Gastroesophageal sphincter (tissue), 4 donors: ENCODE results near the gene TCAIM. TPM values are rescaled to one million over a fixed set of nuclear protein-coding genes. Genes with fewer than 3 reads are reported as not detected.
"Not testable (repeated sequence)": the region's sequence is repeated elsewhere in the genome, so short reads cannot be mapped to it uniquely, and the experiment has no call there.

Experiments
- ATAC-seq: fragments of 150-250 bp; one replicate; pipeline ENCODE4 v1.9.1; 2016; ENCODE audit warnings: mild to moderate bottlenecking, moderate library complexity
- H3K27ac ChIP-seq, 4 donors: fragments of 200-600 bp; sonication (generic) in 3 of 4; 1 replicate in 3 of 4; 2 replicates in 1 of 4; pipeline ENCODE4 v1.5.1; 2016 to 2019
- H3K27me3 ChIP-seq: fragments of 200-600 bp; sonication (generic); one replicate; pipeline ENCODE4 v1.5.1; 2019
- H3K36me3 ChIP-seq, 2 donors: fragments of 200-600 bp; sonication (generic); one replicate each; pipeline ENCODE4 v1.5.1; 2019; ENCODE audit warnings: control low read depth in 1 of 2
- H3K4me1 ChIP-seq, 3 donors: fragments of 200-600 bp; sonication (generic); 1 replicate in 2 of 3; 2 replicates in 1 of 3; pipeline ENCODE4 v1.5.1; 2016 to 2019; ENCODE audit warnings: control low read depth in 2 of 3
- H3K4me3 ChIP-seq, 2 donors: fragments of 200-600 bp; sonication (generic); one replicate each; pipeline ENCODE4 v1.5.1; 2019; ENCODE audit warnings: mild to moderate bottlenecking in 1 of 2, moderate library complexity in 1 of 2
- H3K9me3 ChIP-seq, 3 donors: fragments of 200-600 bp; sonication (generic); one replicate each; pipeline ENCODE4 v1.5.1; 2017 to 2019; ENCODE audit warnings: control low read depth in 2 of 3
- EP300 ChIP-seq: sonication (generic); formaldehyde crosslinking; IDR thresholded peaks from one replicate; pipeline ENCODE4 v1.6.1; 2017; ENCODE audit warnings: antibody characterized with exemption, mild to moderate bottlenecking
- POLR2A ChIP-seq, 2 donors: fragments of 450-650 bp; IDR thresholded peaks; one replicate each; pipeline ENCODE4 v1.6.1; 2017; ENCODE audit warnings: antibody characterized with exemption in 2 of 2, mild to moderate bottlenecking in 2 of 2, moderate library complexity in 1 of 2
- POLR2AphosphoS5 ChIP-seq: sonication (generic); formaldehyde crosslinking; IDR thresholded peaks from one replicate; pipeline ENCODE4 v1.6.1; 2017; ENCODE audit warnings: antibody characterized with exemption
- whole genome bisulfite sequencing, 2 donors: methylation state at CpG; one replicate each; pipeline ENCODE4 v1.1.5; 2018; ENCODE audit warnings: low coverage in 1 of 2; 5-methylcytosine and 5-hydroxymethylcytosine counted together
- total RNA-seq, 4 donors: library from RNA; depleted of rRNA; stranded (reverse); fragments of >200 nt; gene quantifications; one replicate each; pipeline ENCODE4 v1.1.0, GENCODE V29; 2016
- TF ChIP-seq, protein P1 (sequence below), 4 experiments: fragments of 200-600 bp in 2 of 4; fragments of 450-650 bp in 2 of 4; sonication (generic) in 1 of 4; IDR thresholded peaks; one replicate each; pipeline ENCODE4 v1.5.1; 2017 to 2019; ENCODE audit warnings: antibody characterized with exemption in 4 of 4, mild to moderate bottlenecking in 2 of 4, moderate library complexity in 2 of 4

TCAIM gene
- total RNA-seq, 4 donors from 2014 or later, result 25.8 to 56.2 (median 45.9) TPM

DNA sequence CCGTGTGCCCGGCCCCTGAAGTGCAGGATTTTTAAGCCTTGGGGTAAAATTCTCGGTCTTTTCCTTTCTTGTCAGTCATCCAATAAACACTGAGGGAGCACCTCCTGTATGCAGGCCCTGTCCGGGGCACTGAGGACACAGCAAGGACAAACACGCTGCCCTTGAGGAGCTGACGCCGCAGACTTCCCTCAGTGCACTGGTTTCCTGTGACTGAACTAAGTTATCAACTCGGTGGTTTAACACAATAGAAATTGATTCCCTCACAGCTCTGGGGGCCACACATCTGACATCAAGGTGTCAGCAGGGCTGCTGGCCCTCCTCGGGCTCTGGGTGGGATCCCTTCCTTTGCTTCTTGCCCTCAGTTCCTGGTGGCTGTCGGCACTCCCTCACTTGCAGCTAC, 73.8 kb downstream of the TCAIM start:
- WGBS, 2 donors, result 74 to 80% methylated on average over 2 to 6 of the region's 10 CpGs
- H3K4me1 ChIP-seq, result no peaks in the 10 kb centered on the region
- H3K27ac ChIP-seq, result no peak overlapping the region
- no peak for ATAC-seq
- H3K9me3 ChIP-seq, result no peaks in the 10 kb centered on the region
- no peak overlapping the region for H3K4me3 ChIP-seq
- no peak for TF ChIP-seq EP300
- H3K27me3 ChIP-seq, result no peaks in the 10 kb centered on the region
- H3K36me3 ChIP-seq, result peaks cover 0 to 10% of the 10 kb centered on the region in 2 donors

DNA sequence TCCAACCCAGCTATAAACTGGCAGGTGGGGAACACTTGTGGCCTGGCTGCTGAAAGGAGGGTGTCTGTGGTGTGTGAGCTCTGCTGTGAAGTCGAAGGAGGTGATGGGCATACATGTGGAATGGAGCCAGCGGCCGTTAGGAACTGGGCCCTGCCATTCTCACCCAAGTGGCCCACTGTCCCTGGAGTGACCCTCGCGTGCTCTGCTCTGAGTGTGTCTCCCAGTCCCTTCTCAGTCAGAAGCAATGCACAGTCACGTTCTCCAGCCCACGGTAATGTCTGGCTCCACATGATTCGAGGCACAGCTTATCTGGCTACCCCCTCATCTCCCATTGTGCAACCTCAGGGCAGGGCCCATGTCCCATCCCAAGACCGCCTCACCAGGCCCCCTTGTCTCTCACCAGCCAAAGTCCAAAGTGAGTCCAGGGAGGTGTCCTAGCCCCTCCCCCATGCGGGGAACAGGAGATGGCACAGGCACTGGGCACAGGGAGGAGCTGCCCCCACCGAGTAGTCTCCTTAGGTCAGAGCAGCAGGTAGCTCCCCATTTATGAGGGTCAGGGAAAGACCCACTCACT, 76.0 kb downstream of the TCAIM start:
- H3K27me3 ChIP-seq, result no peaks in the 10 kb centered on the region
- H3K27ac ChIP-seq, result no peak overlapping the region
- no peak for TF ChIP-seq POLR2A (IDR thresholded peaks at IDR 0.05)
- TF ChIP-seq, protein P1, sequence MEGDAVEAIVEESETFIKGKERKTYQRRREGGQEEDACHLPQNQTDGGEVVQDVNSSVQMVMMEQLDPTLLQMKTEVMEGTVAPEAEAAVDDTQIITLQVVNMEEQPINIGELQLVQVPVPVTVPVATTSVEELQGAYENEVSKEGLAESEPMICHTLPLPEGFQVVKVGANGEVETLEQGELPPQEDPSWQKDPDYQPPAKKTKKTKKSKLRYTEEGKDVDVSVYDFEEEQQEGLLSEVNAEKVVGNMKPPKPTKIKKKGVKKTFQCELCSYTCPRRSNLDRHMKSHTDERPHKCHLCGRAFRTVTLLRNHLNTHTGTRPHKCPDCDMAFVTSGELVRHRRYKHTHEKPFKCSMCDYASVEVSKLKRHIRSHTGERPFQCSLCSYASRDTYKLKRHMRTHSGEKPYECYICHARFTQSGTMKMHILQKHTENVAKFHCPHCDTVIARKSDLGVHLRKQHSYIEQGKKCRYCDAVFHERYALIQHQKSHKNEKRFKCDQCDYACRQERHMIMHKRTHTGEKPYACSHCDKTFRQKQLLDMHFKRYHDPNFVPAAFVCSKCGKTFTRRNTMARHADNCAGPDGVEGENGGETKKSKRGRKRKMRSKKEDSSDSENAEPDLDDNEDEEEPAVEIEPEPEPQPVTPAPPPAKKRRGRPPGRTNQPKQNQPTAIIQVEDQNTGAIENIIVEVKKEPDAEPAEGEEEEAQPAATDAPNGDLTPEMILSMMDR (IDR thresholded peaks at IDR 0.05), result no peak
- TF ChIP-seq EP300, result no peak
- TF ChIP-seq POLR2AphosphoS5, result no peak
- H3K4me1 ChIP-seq, result no peaks in the 10 kb centered on the region
- WGBS, 2 donors, result no CpG with 5 or more reads among the region's 11 CpGs
- no peaks in the 10 kb centered on the region for H3K9me3 ChIP-seq
- H3K4me3 ChIP-seq, result no peak overlapping the region
- H3K36me3 ChIP-seq, result peaks cover 0 to 8% of the 10 kb centered on the region in 2 donors
- no peak for ATAC-seq

DNA sequence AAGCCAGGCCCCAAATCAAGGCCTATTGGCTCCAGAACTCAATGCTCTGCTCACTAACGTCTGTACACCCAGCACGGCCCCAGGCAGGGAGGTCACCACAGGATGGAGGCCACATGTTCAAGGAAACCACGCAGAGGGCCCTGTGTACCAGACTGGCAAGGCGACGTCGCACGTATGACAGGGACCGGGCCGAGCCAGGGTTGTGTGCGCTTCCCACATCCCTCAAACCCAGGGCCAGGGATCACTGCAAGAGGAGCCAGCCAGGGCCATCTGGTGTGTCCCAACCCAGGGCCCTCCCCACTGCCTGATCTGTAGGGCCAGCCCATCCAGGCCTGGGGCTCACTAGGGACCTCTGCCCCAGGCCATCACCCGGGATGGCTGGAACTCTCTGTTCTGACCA, 76.9 kb downstream of the TCAIM start:
- no peak for TF ChIP-seq POLR2A (IDR thresholded peaks at IDR 0.05)
- TF ChIP-seq, protein P1 (IDR thresholded peaks at IDR 0.05), result no peak
- TF ChIP-seq POLR2AphosphoS5, result no peak
- no peak for TF ChIP-seq EP300
- H3K9me3 ChIP-seq, result no peaks in the 10 kb centered on the region
- H3K4me1 ChIP-seq, result no peaks in the 10 kb centered on the region

DNA sequence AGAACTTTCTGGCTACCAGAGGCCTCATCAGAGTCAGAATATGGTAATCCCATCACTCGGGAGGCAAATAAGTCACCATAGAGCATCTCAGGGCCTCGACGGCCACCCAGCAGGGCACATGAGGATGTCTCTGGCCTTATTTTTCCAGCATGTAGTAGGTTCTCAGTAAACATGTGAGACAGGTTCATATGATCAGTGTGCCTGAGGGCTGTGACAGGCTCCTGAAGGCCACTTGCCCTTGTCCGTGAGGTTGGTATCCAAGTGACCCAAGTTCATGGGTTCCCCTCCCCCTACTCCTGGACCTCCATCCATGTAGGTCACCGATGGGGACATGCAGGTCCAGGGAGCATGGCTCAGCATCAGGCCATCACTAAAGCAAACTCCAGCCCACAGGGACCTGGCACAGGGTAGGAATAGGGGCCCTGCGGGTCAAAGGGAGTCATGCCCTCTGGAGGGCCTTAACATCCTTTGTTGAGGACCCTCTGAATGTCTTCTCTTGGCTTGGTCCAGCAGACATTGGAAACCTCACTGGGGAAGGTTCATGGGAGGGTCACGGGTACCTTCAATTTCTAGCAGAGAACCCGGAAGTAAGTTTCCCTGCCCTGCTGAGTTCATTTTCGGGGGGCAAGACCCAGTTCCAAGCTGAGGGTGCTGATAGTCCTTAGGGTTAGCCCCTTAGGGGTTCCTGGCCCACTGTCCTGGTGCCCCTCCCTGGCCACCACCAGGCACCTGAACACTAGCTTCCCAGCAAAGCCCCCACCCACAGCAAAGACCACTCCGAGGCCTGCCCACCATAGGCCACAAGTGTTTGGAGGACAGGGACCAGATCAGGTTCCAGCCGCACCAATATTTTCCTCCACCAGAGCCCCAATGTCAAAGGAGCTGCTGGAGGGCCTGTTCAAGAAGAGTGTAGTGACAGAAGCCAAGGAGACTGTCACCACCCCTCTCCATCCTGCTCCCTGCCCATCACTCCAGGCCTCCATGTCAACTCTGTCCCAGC, 77.8 kb downstream of the TCAIM start:
- Histone ChIP-seq H3K4me3 (no peak overlapping the region), H3K4me1 (no peaks in the 10 kb centered on the region), H3K36me3 (no peaks in the 10 kb centered on the region), H3K27me3 (peaks cover 8% of the 10 kb centered on the region), H3K9me3 (no peaks in the 10 kb centered on the region), H3K27ac (no peak overlapping the region)
- TF ChIP-seq EP300, result no peak
- TF ChIP-seq POLR2A (IDR thresholded peaks at IDR 0.05), result no peak
- no peak for TF ChIP-seq POLR2AphosphoS5
- TF ChIP-seq, protein P1 (IDR thresholded peaks at IDR 0.05), result no peak
- ATAC-seq, result no peak
- 50 to 77% methylated on average over 1 to 4 of the region's 11 CpGs for WGBS, 2 donors

More for the DNA sequence above, 76.9 kb downstream of the TCAIM start:
- Histone ChIP-seq H3K27me3 (peaks cover 5% of the 10 kb centered on the region), H3K36me3 (peaks cover 0 to under 1% of the 10 kb centered on the region in 2 donors), H3K4me3 (no peak overlapping the region), H3K27ac (no peak overlapping the region)
- no peak for ATAC-seq
- 100% methylated on average over 1 of the region's 11 CpGs; no CpG with 5 or more reads in 1 of the 2 donors for WGBS, 2 donors

DNA sequence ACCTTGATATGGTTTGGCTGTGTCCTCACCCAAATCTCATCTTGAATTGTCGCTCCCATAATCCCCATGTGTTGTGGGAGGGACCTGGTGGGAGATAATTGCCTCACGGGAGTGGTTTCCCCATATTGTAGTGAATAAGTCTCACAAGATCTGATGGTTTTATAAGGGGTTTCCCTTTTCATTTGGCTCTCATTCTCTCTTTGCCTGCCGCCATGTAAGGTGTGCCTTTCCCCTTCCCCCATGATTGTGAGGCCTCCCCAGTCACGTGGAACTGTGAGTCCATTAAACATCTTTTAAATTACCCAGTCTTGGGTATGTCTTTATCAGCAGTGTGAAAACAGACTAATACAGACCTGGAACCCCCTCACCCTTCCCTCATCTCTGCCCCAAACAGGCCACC, 79.6 kb downstream of the TCAIM start:
- 80 to 91% methylated on average over 1 to 3 of the region's 4 CpGs for WGBS, 2 donors
- not testable (repeated sequence) for H3K4me3 ChIP-seq, H3K27ac ChIP-seq, ATAC-seq, H3K27me3 ChIP-seq, H3K36me3 ChIP-seq, H3K9me3 ChIP-seq, H3K4me1 ChIP-seq
